Mammary epithelial cell (primary cell): ENCODE results near the gene ALG8.

Source experiments
- EZH2 ChIP-seq: IDR thresholded peaks from 2 replicates; pipeline ENCODE4 v1.6.1; 2012; ENCODE audit warnings: low read length, inconsistent platforms, borderline replicate concordance
- TF ChIP-seq, protein P1 (sequence below), 2 donors: IDR thresholded peaks in 1 of 2; conservative IDR thresholded peaks in 1 of 2; 2 replicates each; pipeline ENCODE4 v1.5.1; 2011 to 2012; ENCODE audit warnings: inconsistent platforms in 2 of 2, low read length in 2 of 2, mild to moderate bottlenecking in 2 of 2, control low read depth in 1 of 2, low read depth in 1 of 2; ENCODE audit not compliant: insufficient read depth in 1 of 2; ENCODE audit errors: extremely low read depth in 1 of 2

DNA sequence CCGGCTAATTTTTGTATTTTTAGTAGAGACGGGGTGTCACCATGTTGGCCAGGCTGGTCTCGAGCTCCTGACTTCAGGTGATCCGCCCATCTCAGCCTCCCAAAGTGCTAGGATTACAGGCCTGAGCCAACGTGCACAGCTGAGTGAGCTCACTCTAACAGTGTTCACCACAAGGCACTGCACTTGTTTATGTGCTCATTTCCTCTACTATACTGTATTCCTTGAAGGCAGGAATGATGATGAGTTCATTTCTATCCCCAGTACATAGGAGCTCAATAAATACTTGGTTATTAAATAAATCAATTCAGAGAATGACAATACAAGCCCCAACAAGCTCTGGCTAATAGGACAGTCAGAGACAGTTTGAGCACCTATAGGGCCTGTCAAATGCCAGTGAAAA, 29.1 kb downstream of the ALG8 start:
- TF ChIP-seq, protein P1, sequence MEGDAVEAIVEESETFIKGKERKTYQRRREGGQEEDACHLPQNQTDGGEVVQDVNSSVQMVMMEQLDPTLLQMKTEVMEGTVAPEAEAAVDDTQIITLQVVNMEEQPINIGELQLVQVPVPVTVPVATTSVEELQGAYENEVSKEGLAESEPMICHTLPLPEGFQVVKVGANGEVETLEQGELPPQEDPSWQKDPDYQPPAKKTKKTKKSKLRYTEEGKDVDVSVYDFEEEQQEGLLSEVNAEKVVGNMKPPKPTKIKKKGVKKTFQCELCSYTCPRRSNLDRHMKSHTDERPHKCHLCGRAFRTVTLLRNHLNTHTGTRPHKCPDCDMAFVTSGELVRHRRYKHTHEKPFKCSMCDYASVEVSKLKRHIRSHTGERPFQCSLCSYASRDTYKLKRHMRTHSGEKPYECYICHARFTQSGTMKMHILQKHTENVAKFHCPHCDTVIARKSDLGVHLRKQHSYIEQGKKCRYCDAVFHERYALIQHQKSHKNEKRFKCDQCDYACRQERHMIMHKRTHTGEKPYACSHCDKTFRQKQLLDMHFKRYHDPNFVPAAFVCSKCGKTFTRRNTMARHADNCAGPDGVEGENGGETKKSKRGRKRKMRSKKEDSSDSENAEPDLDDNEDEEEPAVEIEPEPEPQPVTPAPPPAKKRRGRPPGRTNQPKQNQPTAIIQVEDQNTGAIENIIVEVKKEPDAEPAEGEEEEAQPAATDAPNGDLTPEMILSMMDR (conservative IDR thresholded peaks at IDR 0.05 in 1 of 2, IDR thresholded peaks at IDR 0.05 in 1 of 2; ENCODE audit: extremely low read depth in 1 of 2, insufficient read depth in 1 of 2, low read depth in 1 of 2, low read length in 2 of 2), result no peak
- TF ChIP-seq EZH2, result no peak
